ENCODE data around the gene KIAA1217. TPM values are rescaled to one million over a fixed set of nuclear protein-coding genes. Genes with fewer than 3 reads are reported as not detected.

The KIAA1217 gene
- total RNA-seq, 1 experiment from 2014 or later: 23.4 TPM

DNA sequence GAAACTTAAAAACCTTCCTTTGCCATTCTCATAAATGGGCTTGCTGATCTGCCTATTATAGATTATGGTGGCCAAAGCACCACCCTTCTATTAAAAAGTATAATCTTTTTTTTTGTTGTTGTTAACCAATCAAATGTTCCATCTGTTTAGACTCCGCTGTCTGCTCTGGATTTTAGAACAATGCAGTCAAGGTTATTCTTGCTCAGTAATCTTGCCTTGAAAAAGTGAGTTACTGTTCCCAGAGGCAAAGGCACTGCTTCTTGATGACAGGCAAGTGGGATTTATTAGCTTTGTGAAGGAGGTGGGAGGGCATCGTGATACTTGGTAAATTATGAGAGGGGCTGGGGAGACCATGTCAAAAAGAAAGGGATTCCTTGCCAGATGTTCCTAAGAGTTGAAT, 143.5 kb downstream of the KIAA1217 start:
- CTCF ChIA-PET: no interaction called here
- Mint-ChIP-seq H3K4me1 (peaks cover 54% of the 10 kb centered on the region), H3K27ac (no peak overlapping the region), H3K27me3 (ENCODE audit: low read depth) (no peaks in the 10 kb centered on the region), H3K9me3 (no peaks in the 10 kb centered on the region), H3K4me3 (no peak overlapping the region), H3K36me3 (no peaks in the 10 kb centered on the region)
- DNase-seq (ENCODE audit: low spot score) (no peak), ATAC-seq (no peak)
- POLR2A ChIA-PET: no interaction called here
- TF ChIP-seq KAT7 (CRISPR knock-in tag; IDR thresholded peaks at IDR 0.05; ENCODE audit: borderline replicate concordance) (no peak), GRHL2 (CRISPR knock-in tag; IDR thresholded peaks at IDR 0.05; ENCODE audit: insufficient replicate concordance, severe bottlenecking) (no peak), ZNF219 (CRISPR knock-in tag; IDR thresholded peaks at IDR 0.05; ENCODE audit: borderline replicate concordance) (no peak), RELA (CRISPR knock-in tag; IDR thresholded peaks at IDR 0.05; ENCODE audit: borderline replicate concordance) (no peak), EMX1 (CRISPR knock-in tag; IDR thresholded peaks at IDR 0.05) (no peak), ZNF317 (CRISPR knock-in tag; IDR thresholded peaks at IDR 0.05; ENCODE audit: borderline replicate concordance, low read depth) (no peak), ELF4 (CRISPR knock-in tag; IDR thresholded peaks at IDR 0.05; ENCODE audit: low read depth) (no peak), SP1 (CRISPR knock-in tag; conservative IDR thresholded peaks at IDR 0.05) (no peak), ZNF263 (CRISPR knock-in tag; IDR thresholded peaks at IDR 0.05; ENCODE audit: low read depth) (no peak)
- TF ChIP-seq, protein P1, sequence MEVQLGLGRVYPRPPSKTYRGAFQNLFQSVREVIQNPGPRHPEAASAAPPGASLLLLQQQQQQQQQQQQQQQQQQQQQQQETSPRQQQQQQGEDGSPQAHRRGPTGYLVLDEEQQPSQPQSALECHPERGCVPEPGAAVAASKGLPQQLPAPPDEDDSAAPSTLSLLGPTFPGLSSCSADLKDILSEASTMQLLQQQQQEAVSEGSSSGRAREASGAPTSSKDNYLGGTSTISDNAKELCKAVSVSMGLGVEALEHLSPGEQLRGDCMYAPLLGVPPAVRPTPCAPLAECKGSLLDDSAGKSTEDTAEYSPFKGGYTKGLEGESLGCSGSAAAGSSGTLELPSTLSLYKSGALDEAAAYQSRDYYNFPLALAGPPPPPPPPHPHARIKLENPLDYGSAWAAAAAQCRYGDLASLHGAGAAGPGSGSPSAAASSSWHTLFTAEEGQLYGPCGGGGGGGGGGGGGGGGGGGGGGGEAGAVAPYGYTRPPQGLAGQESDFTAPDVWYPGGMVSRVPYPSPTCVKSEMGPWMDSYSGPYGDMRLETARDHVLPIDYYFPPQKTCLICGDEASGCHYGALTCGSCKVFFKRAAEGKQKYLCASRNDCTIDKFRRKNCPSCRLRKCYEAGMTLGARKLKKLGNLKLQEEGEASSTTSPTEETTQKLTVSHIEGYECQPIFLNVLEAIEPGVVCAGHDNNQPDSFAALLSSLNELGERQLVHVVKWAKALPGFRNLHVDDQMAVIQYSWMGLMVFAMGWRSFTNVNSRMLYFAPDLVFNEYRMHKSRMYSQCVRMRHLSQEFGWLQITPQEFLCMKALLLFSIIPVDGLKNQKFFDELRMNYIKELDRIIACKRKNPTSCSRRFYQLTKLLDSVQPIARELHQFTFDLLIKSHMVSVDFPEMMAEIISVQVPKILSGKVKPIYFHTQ (CRISPR knock-in tag; IDR thresholded peaks at IDR 0.05): no peak
- TF ChIP-seq, protein P2, sequence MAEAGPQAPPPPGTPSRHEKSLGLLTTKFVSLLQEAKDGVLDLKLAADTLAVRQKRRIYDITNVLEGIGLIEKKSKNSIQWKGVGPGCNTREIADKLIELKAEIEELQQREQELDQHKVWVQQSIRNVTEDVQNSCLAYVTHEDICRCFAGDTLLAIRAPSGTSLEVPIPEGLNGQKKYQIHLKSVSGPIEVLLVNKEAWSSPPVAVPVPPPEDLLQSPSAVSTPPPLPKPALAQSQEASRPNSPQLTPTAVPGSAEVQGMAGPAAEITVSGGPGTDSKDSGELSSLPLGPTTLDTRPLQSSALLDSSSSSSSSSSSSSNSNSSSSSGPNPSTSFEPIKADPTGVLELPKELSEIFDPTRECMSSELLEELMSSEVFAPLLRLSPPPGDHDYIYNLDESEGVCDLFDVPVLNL (CRISPR knock-in tag; IDR thresholded peaks at IDR 0.05; ENCODE audit: borderline replicate concordance, low read depth): no peak
- TF ChIP-seq, protein P3, sequence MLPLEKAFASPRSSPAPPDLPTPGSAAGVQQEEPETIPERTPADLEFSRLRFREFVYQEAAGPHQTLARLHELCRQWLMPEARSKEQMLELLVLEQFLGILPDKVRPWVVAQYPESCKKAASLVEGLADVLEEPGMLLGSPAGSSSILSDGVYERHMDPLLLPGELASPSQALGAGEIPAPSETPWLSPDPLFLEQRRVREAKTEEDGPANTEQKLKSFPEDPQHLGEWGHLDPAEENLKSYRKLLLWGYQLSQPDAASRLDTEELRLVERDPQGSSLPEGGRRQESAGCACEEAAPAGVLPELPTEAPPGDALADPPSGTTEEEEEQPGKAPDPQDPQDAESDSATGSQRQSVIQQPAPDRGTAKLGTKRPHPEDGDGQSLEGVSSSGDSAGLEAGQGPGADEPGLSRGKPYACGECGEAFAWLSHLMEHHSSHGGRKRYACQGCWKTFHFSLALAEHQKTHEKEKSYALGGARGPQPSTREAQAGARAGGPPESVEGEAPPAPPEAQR (CRISPR knock-in tag; IDR thresholded peaks at IDR 0.05): no peak
- TF ChIP-seq, protein P4, sequence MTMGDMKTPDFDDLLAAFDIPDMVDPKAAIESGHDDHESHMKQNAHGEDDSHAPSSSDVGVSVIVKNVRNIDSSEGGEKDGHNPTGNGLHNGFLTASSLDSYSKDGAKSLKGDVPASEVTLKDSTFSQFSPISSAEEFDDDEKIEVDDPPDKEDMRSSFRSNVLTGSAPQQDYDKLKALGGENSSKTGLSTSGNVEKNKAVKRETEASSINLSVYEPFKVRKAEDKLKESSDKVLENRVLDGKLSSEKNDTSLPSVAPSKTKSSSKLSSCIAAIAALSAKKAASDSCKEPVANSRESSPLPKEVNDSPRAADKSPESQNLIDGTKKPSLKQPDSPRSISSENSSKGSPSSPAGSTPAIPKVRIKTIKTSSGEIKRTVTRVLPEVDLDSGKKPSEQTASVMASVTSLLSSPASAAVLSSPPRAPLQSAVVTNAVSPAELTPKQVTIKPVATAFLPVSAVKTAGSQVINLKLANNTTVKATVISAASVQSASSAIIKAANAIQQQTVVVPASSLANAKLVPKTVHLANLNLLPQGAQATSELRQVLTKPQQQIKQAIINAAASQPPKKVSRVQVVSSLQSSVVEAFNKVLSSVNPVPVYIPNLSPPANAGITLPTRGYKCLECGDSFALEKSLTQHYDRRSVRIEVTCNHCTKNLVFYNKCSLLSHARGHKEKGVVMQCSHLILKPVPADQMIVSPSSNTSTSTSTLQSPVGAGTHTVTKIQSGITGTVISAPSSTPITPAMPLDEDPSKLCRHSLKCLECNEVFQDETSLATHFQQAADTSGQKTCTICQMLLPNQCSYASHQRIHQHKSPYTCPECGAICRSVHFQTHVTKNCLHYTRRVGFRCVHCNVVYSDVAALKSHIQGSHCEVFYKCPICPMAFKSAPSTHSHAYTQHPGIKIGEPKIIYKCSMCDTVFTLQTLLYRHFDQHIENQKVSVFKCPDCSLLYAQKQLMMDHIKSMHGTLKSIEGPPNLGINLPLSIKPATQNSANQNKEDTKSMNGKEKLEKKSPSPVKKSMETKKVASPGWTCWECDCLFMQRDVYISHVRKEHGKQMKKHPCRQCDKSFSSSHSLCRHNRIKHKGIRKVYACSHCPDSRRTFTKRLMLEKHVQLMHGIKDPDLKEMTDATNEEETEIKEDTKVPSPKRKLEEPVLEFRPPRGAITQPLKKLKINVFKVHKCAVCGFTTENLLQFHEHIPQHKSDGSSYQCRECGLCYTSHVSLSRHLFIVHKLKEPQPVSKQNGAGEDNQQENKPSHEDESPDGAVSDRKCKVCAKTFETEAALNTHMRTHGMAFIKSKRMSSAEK (CRISPR knock-in tag; IDR thresholded peaks at IDR 0.05; ENCODE audit: borderline replicate concordance): no peak
- TF ChIP-seq, protein P5, sequence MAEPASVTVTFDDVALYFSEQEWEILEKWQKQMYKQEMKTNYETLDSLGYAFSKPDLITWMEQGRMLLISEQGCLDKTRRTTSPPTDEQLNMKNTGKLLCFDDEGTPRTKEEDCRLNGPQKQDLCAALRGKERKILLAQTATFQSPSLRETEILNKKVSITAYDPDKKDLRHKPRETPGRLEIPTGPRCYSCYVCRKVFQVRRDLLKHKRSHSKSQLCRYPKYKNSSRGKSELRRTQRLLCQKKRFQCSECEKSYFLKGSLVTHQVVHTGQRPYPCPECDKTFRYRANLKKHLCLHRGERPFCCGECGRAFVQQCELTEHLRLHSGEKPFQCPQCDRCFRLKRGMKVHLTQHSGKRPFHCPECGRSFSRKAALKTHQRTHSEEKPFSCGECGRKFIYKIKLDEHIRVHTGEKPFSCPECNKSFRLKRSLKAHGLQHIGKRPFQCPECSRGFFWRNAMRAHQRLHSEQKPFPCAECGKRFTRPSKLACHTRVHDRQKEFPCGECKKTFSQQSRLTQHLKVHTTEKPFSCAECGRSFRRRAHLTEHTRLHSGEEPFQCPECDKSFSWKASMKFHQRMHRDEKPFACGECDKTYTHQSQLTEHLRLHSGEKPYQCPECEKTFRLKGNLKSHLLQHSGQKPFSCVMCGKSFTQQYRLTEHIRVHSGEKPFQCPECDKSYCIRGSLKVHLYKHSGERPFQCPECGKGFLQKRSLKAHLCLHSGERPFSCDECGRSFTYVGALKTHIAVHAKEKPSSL (CRISPR knock-in tag; conservative IDR thresholded peaks at IDR 0.05): no peak
- TF ChIP-seq, protein P6, sequence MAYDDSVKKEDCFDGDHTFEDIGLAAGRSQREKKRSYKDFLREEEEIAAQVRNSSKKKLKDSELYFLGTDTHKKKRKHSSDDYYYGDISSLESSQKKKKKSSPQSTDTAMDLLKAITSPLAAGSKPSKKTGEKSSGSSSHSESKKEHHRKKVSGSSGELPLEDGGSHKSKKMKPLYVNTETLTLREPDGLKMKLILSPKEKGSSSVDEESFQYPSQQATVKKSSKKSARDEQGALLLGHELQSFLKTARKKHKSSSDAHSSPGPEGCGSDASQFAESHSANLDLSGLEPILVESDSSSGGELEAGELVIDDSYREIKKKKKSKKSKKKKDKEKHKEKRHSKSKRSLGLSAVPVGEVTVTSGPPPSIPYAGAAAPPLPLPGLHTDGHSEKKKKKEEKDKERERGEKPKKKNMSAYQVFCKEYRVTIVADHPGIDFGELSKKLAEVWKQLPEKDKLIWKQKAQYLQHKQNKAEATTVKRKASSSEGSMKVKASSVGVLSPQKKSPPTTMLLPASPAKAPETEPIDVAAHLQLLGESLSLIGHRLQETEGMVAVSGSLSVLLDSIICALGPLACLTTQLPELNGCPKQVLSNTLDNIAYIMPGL (CRISPR knock-in tag; IDR thresholded peaks at IDR 0.05): no peak
